ENCODE data around the gene PTPRN2.

DNA sequence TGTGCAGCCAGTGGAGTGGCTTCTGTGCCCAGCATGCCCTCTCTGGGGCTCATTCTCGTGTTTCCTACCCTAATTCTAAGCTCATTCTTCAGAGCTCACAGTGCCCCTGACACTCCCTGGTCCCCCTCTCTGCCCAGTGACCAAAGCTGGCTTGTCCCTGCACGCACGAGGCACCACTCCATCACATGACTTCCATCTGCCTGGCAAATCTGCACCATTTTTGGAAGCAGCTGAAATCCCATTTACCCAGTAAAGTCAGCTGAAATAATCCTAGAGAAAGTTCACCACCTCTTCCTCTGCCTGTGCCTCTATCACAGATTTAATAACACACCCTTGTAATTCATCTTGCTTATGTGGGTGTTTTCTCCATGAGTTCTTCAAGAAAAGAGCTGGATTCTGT is 616.9 kb downstream of the PTPRN2 start:
- TF ChIP-seq, protein P1, sequence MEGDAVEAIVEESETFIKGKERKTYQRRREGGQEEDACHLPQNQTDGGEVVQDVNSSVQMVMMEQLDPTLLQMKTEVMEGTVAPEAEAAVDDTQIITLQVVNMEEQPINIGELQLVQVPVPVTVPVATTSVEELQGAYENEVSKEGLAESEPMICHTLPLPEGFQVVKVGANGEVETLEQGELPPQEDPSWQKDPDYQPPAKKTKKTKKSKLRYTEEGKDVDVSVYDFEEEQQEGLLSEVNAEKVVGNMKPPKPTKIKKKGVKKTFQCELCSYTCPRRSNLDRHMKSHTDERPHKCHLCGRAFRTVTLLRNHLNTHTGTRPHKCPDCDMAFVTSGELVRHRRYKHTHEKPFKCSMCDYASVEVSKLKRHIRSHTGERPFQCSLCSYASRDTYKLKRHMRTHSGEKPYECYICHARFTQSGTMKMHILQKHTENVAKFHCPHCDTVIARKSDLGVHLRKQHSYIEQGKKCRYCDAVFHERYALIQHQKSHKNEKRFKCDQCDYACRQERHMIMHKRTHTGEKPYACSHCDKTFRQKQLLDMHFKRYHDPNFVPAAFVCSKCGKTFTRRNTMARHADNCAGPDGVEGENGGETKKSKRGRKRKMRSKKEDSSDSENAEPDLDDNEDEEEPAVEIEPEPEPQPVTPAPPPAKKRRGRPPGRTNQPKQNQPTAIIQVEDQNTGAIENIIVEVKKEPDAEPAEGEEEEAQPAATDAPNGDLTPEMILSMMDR (conservative IDR thresholded peaks at IDR 0.05; ENCODE audit: low read length): no peak
- no peak for TF ChIP-seq EZH2phosphoT487 (IDR thresholded peaks at IDR 0.05; ENCODE audit: borderline replicate concordance, low read depth, low read length)

Measured in OCI-LY7 (cell line).